Breast epithelium (tissue), 4 donors: ENCODE measurements around the gene ITPR2. TPM values are rescaled to one million over a fixed set of nuclear protein-coding genes. Genes with fewer than 3 reads are reported as not detected.
"Not testable (repeated sequence)": the region's sequence is repeated elsewhere in the genome, so short reads cannot be mapped to it uniquely, and the experiment has no call there.

Source experiments
- DNase-seq, 2 donors: peaks; one replicate each; pipeline ENCODE4 v3.0.0-alpha.2; 2019; ENCODE audit warnings: low spot score in 2 of 2
- H3K27ac ChIP-seq, 2 donors: fragments of 200-600 bp; sonication (generic) in 1 of 2; one replicate each; pipeline ENCODE4 v1.5.1; 2016 to 2019; ENCODE audit warnings: mild to moderate bottlenecking in 1 of 2
- H3K27me3 ChIP-seq, 2 donors: fragments of 200-600 bp; sonication (generic) in 1 of 2; one replicate each; pipeline versions ENCODE4 v1.5.1 to v1.6.0; 2017 to 2019; ENCODE audit warnings: control low read depth in 1 of 2, mild to moderate bottlenecking in 1 of 2
- H3K36me3 ChIP-seq: fragments of 200-600 bp; one replicate; pipeline ENCODE4 v1.5.1; 2019
- H3K4me1 ChIP-seq, 2 donors: fragments of 200-600 bp; sonication (generic); one replicate each; pipeline ENCODE4 v1.5.1; 2016 to 2019; ENCODE audit warnings: control low read depth in 1 of 2
- H3K4me3 ChIP-seq, 3 donors: fragments of 200-600 bp; sonication (generic); 1 replicate in 2 of 3; 2 replicates in 1 of 3; pipeline ENCODE4 v1.5.1; 2016 to 2019; ENCODE audit warnings: mild to moderate bottlenecking in 3 of 3, moderate library complexity in 2 of 3
- H3K9me3 ChIP-seq, 2 donors: fragments of 200-600 bp; sonication (generic) in 1 of 2; one replicate each; pipeline ENCODE4 v1.5.1; 2016 to 2019; ENCODE audit warnings: control low read depth in 1 of 2
- CTCF ChIP-seq, 3 donors: fragments of 450-650 bp; IDR thresholded peaks; one replicate each; pipeline ENCODE4 v1.5.1; 2016 to 2017; ENCODE audit warnings: antibody characterized with exemption in 3 of 3, mild to moderate bottlenecking in 3 of 3, moderate library complexity in 3 of 3
- POLR2A ChIP-seq: fragments of 450-650 bp; IDR thresholded peaks from one replicate; pipeline ENCODE4 v1.6.1; 2016; ENCODE audit warnings: antibody characterized with exemption, mild to moderate bottlenecking, moderate library complexity
- POLR2AphosphoS5 ChIP-seq, 3 donors: sonication (generic); formaldehyde crosslinking; IDR thresholded peaks; one replicate each; pipeline ENCODE4 v1.6.1; 2017; ENCODE audit warnings: antibody characterized with exemption in 3 of 3
- intact Hi-C: fragments of 100-400 bp; cut with DNase I; formaldehyde crosslinking; loops from one replicate; pipeline ENCODE4 v1.15.1; 2023; ENCODE audit warnings: low total_unique reads
- total RNA-seq, 3 donors: library from RNA; depleted of rRNA; stranded (reverse); fragments of >200 nt; gene quantifications; one replicate each; pipeline ENCODE4 v1.1.0, GENCODE V29; 2016

ITPR2 gene
- total RNA-seq, 3 donors from 2014 or later: 47.2 to 95.0 (median 66.5) TPM

GRCh38 chr12:26789731-26790644 is 43.0 kb downstream of the ITPR2 start:
- intact Hi-C loops: no loop called here
- no peaks in the 10 kb centered on the region for H3K9me3 ChIP-seq
- peaks cover 0 to 10% of the 10 kb centered on the region in 2 donors for H3K4me1 ChIP-seq
- H3K27ac ChIP-seq: peak overlapping the region in 1 of 2 donors; percentile 29
- no peak overlapping the region for H3K4me3 ChIP-seq
- no peaks in the 10 kb centered on the region for H3K27me3 ChIP-seq
- no peak for DNase-seq
- H3K36me3 ChIP-seq: no peaks in the 10 kb centered on the region
- no peak for TF ChIP-seq POLR2AphosphoS5 (IDR thresholded peaks at IDR 0.05)
- TF ChIP-seq CTCF (IDR thresholded peaks at IDR 0.05): no peak
- TF ChIP-seq POLR2A: no peak

GRCh38 chr12:26786865-26787514 is 46.0 kb downstream of the ITPR2 start:
- no peaks in the 10 kb centered on the region for H3K27me3 ChIP-seq
- no peak overlapping the region for H3K4me3 ChIP-seq
- no peak overlapping the region for H3K27ac ChIP-seq
- intact Hi-C loops: no loop called here
- H3K36me3 ChIP-seq: no peaks in the 10 kb centered on the region
- peaks cover 0 to 10% of the 10 kb centered on the region in 2 donors for H3K4me1 ChIP-seq
- TF ChIP-seq POLR2AphosphoS5 (IDR thresholded peaks at IDR 0.05): no peak
- no peak for TF ChIP-seq POLR2A
- no peak for DNase-seq
- no peaks in the 10 kb centered on the region for H3K9me3 ChIP-seq

- no peaks in the 10 kb centered on the region for H3K9me3 ChIP-seq
Measured at GRCh38 chr12:26786491-26786864, 46.5 kb downstream of the ITPR2 start.

GRCh38 chr12:26783816-26784379 is 49.1 kb downstream of the ITPR2 start:
- H3K27ac ChIP-seq, DNase-seq, H3K4me1 ChIP-seq, H3K9me3 ChIP-seq, H3K4me3 ChIP-seq, H3K36me3 ChIP-seq, H3K27me3 ChIP-seq, intact Hi-C loops: not testable (repeated sequence)

More at GRCh38 chr12:26786491-26786864, 46.5 kb downstream of the ITPR2 start:
- TF ChIP-seq POLR2A: no peak
- TF ChIP-seq CTCF (IDR thresholded peaks at IDR 0.05): no peak
- TF ChIP-seq POLR2AphosphoS5 (IDR thresholded peaks at IDR 0.05): no peak
- intact Hi-C loops: no loop called here
- H3K27ac ChIP-seq: no peak overlapping the region
- H3K4me1 ChIP-seq: peaks cover 0 to 10% of the 10 kb centered on the region in 2 donors
- H3K36me3 ChIP-seq: no peaks in the 10 kb centered on the region
- H3K27me3 ChIP-seq: no peaks in the 10 kb centered on the region
- DNase-seq: no peak
- no peak overlapping the region for H3K4me3 ChIP-seq

- Histone ChIP-seq H3K4me1 (no peaks in the 10 kb centered on the region), H3K9me3 (peaks cover under 1 to 3% of the 10 kb centered on the region in 2 donors), H3K27me3 (no peaks in the 10 kb centered on the region), H3K27ac (no peak overlapping the region), H3K36me3 (no peaks in the 10 kb centered on the region), H3K4me3 (no peak overlapping the region)
- DNase-seq: no peak
- intact Hi-C loops: no loop called here
- TF ChIP-seq POLR2A (no peak), CTCF (IDR thresholded peaks at IDR 0.05) (no peak), POLR2AphosphoS5 (IDR thresholded peaks at IDR 0.05) (no peak)
Measured at GRCh38 chr12:26783131-26783526, 49.9 kb downstream of the ITPR2 start.
